Astrocyte (in vitro differentiated cells and primary cell): ENCODE data around the gene CADPS.

Experiments
- CTCF ChIP-seq: IDR thresholded peaks from 2 replicates; pipeline ENCODE4 v1.5.1; 2011; ENCODE audit warnings: low read depth, mild to moderate bottlenecking, inconsistent platforms, low read length, moderate library complexity; ENCODE audit not compliant: insufficient read depth
- EZH2 ChIP-seq: IDR thresholded peaks from 2 replicates; pipeline ENCODE4 v1.6.1; 2012; ENCODE audit warnings: mild to moderate bottlenecking, low read length, inconsistent platforms; ENCODE audit not compliant: insufficient read depth

DNA sequence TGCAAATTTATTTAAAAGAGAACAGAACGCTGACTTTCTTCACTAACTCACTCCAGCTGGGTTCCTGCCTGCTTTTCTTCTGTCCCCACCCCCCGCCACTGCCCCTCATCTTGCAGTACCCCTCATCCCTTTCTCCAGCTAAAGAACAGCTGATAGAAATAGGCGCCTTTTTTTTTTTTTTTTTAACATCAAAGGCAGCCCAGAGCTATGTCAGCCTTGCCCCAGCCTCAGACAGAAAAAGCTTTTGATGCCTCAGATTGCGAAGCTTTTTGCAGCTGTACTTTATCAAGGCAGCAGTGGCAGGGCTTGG lies 1.8 kb downstream of the CADPS start:
- TF ChIP-seq CTCF = no peak
- no peak for TF ChIP-seq EZH2
